MM.1S (cell line): ENCODE data around the gene ULK2.
"Not testable (repeated sequence)": the region's sequence is repeated elsewhere in the genome, so short reads cannot be mapped to it uniquely, and the experiment has no call there.

ENCODE experiments used
- EZH2 ChIP-seq: fragments of 300-600 bp; sonication (generic); optimal IDR thresholded peaks from 2 replicates; pipeline ENCODE3; 2017; ENCODE audit warnings: low read depth, mild to moderate bottlenecking, antibody characterized with exemption, low read length, mixed read lengths
- EZH2phosphoT487 ChIP-seq: fragments of 300-600 bp; sonication (generic); IDR thresholded peaks from 2 replicates; pipeline ENCODE4 v1.6.1; 2018; ENCODE audit warnings: antibody characterized with exemption, low read length
- TF ChIP-seq, protein P1 (sequence below): fragments of 300-600 bp; sonication (generic); IDR thresholded peaks from 2 replicates; pipeline ENCODE4 v1.5.1; 2016; ENCODE audit warnings: antibody characterized with exemption, low read length, mixed read lengths

- TF ChIP-seq EZH2, EZH2phosphoT487: not testable (repeated sequence)
- TF ChIP-seq, protein P1, sequence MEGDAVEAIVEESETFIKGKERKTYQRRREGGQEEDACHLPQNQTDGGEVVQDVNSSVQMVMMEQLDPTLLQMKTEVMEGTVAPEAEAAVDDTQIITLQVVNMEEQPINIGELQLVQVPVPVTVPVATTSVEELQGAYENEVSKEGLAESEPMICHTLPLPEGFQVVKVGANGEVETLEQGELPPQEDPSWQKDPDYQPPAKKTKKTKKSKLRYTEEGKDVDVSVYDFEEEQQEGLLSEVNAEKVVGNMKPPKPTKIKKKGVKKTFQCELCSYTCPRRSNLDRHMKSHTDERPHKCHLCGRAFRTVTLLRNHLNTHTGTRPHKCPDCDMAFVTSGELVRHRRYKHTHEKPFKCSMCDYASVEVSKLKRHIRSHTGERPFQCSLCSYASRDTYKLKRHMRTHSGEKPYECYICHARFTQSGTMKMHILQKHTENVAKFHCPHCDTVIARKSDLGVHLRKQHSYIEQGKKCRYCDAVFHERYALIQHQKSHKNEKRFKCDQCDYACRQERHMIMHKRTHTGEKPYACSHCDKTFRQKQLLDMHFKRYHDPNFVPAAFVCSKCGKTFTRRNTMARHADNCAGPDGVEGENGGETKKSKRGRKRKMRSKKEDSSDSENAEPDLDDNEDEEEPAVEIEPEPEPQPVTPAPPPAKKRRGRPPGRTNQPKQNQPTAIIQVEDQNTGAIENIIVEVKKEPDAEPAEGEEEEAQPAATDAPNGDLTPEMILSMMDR, result not testable (repeated sequence)
These were observed 103.7 kb downstream of the ULK2 start for GRCh38 chr17:19763991-19764390.
